Keratinocyte (primary cell): Measurements from ENCODE around the gene COG3.

Source experiments
- CTCF ChIP-seq, 3 experiments: IDR thresholded peaks in 1 of 3; conservative IDR thresholded peaks in 1 of 3; optimal IDR thresholded peaks in 1 of 3; 2 replicates in 2 of 3; 3 replicates in 1 of 3; pipeline versions ENCODE3 to v1.5.1; 2011; ENCODE audit warnings: low read length in 3 of 3, mild to moderate bottlenecking in 3 of 3, moderate library complexity in 2 of 3, control low read depth in 1 of 3, inconsistent platforms in 1 of 3; ENCODE audit not compliant: insufficient read depth in 2 of 3; ENCODE audit errors: extremely low read depth in 1 of 3
- EZH2 ChIP-seq: IDR thresholded peaks from one replicate; pipeline ENCODE4 v1.6.1; 2012; ENCODE audit warnings: inconsistent platforms, mild to moderate bottlenecking, low read length, moderate library complexity

DNA sequence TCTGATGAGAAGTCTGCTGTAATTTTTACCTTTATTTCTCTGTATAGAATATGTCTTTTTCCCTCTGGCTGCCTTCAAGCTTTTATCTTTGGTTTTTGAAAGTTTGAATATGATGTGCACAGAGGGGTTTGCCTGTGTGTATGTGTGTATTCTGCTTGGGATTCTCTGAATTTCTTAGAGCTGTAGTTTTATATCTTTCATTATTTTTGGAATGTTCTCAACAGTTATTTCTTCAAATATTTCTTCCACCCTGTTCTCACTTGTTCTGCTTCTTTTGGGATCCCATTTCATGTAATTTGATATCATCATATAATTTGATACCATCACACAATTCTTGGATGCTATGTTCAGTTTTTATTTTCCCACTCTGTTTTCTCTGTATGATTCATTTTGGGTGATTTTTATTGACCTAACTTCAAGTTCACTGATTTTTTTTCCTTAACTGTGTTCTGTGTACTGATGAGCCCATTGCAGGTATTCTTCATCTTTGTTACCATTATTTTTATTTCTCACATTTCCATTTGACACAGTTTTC, 7.5 kb downstream of the COG3 start:
- no peak for TF ChIP-seq EZH2
- no peak for TF ChIP-seq CTCF (optimal IDR thresholded peaks at IDR 0.05 in 1 of 3, IDR thresholded peaks at IDR 0.05 in 1 of 3, conservative IDR thresholded peaks at IDR 0.05 in 1 of 3; ENCODE audit: extremely low read depth in 1 of 3, insufficient read depth in 2 of 3, low read length in 3 of 3)
